Keratinocyte (primary cell): ENCODE measurements around the gene PRKD2. TPM values are rescaled to one million over a fixed set of nuclear protein-coding genes. Genes with fewer than 3 reads are reported as not detected.

Source experiments
- DNase-seq: peaks from one replicate; pipeline ENCODE4 v3.0.0-alpha.2; 2011; ENCODE audit warnings: low read depth, missing footprints, low spot score
- FAIRE-seq: peaks from 2 replicates; lab custom pipeline; 2011; peaks lifted over from hg19 to GRCh38; lab: Jason Lieb, UNC
- H2AFZ ChIP-seq: 2 replicates; pipeline ENCODE4 v1.6.0; 2012; ENCODE audit warnings: low read length, control low read depth, inconsistent platforms; ENCODE audit not compliant: control insufficient read depth
- H3K27ac ChIP-seq: 2 replicates; pipeline ENCODE4 v1.5.1; 2011; ENCODE audit warnings: low read length; ENCODE audit not compliant: control insufficient read depth, insufficient read depth
- H3K27me3 ChIP-seq: 3 replicates; pipeline ENCODE4 v1.6.0; 2011; ENCODE audit warnings: low read length; ENCODE audit not compliant: control insufficient read depth, insufficient read depth; ENCODE audit errors: extremely low read depth
- H3K36me3 ChIP-seq, 2 experiments: 2 replicates in 1 of 2; 3 replicates in 1 of 2; pipeline ENCODE4 v1.5.1; 2011; ENCODE audit warnings: low read length in 2 of 2, mild to moderate bottlenecking in 1 of 2; ENCODE audit not compliant: control insufficient read depth in 2 of 2, insufficient read depth in 2 of 2; ENCODE audit errors: extremely low read depth in 1 of 2
- H3K4me1 ChIP-seq: 3 replicates; pipeline ENCODE4 v1.5.1; 2011; ENCODE audit warnings: low read length; ENCODE audit not compliant: control insufficient read depth, insufficient read depth; ENCODE audit errors: extremely low read depth
- H3K4me2 ChIP-seq: 3 replicates; pipeline ENCODE4 v1.6.0; 2011; ENCODE audit warnings: low read depth, low read length; ENCODE audit not compliant: control insufficient read depth, insufficient read depth; ENCODE audit errors: extremely low read depth
- H3K4me3 ChIP-seq, 3 experiments: fragments of 200-600 bp in 1 of 3; sonication (generic) in 1 of 3; 2 replicates in 2 of 3; 3 replicates in 1 of 3; pipeline ENCODE4 v1.5.1; 2011 to 2016; ENCODE audit warnings: low read length in 3 of 3, mild to moderate bottlenecking in 3 of 3, control low read depth in 2 of 3, inconsistent platforms in 1 of 3, low read depth in 1 of 3, mixed read lengths in 1 of 3, mixed run types in 1 of 3, moderate library complexity in 1 of 3; ENCODE audit not compliant: control insufficient read depth in 2 of 3, insufficient read depth in 2 of 3; ENCODE audit errors: extremely low read depth in 1 of 3
- H3K79me2 ChIP-seq: 2 replicates; pipeline ENCODE4 v1.6.0; 2012; ENCODE audit warnings: low read length; ENCODE audit not compliant: control insufficient read depth, insufficient read depth
- H3K9ac ChIP-seq: 3 replicates; pipeline ENCODE4 v1.6.0; 2011; ENCODE audit warnings: low read length; ENCODE audit not compliant: control insufficient read depth, insufficient read depth; ENCODE audit errors: extremely low read depth
- H3K9me1 ChIP-seq: 3 replicates; pipeline ENCODE4 v1.6.0; 2011; ENCODE audit warnings: low read length; ENCODE audit not compliant: control insufficient read depth, insufficient read depth; ENCODE audit errors: extremely low read depth
- H3K9me3 ChIP-seq: 2 replicates; pipeline ENCODE4 v1.5.1; 2012; ENCODE audit warnings: low read depth, low read length; ENCODE audit not compliant: control insufficient read depth
- H4K20me1 ChIP-seq: 3 replicates; pipeline ENCODE4 v1.6.0; 2011; ENCODE audit warnings: low read length; ENCODE audit not compliant: control insufficient read depth, insufficient read depth; ENCODE audit errors: extremely low read depth
- CTCF ChIP-seq, 3 experiments: IDR thresholded peaks in 1 of 3; conservative IDR thresholded peaks in 1 of 3; optimal IDR thresholded peaks in 1 of 3; 2 replicates in 2 of 3; 3 replicates in 1 of 3; pipeline versions ENCODE3 to v1.5.1; 2011; ENCODE audit warnings: low read length in 3 of 3, mild to moderate bottlenecking in 3 of 3, moderate library complexity in 2 of 3, control low read depth in 1 of 3, inconsistent platforms in 1 of 3; ENCODE audit not compliant: insufficient read depth in 2 of 3; ENCODE audit errors: extremely low read depth in 1 of 3
- EZH2 ChIP-seq: IDR thresholded peaks from one replicate; pipeline ENCODE4 v1.6.1; 2012; ENCODE audit warnings: inconsistent platforms, mild to moderate bottlenecking, low read length, moderate library complexity
- dilution Hi-C: fragments of 300-500 bp; cut with MboI; formaldehyde crosslinking; loops from one replicate; pipeline ENCODE4 v1.7.0; 2020; ENCODE audit warnings: low sequenced_read_pairs; ENCODE audit not compliant: extremely low pct_ligation_motif_present
- polyA plus RNA-seq, 5 experiments: library from polyadenylated mRNA; depleted of rRNA in 3 of 5; stranded (reverse) in 3 of 5; stranded (forward) in 1 of 5; unstranded in 1 of 5; fragments of >200 nt; gene quantifications; 1 replicate in 1 of 5; 2 replicates in 3 of 5; 3 replicates in 1 of 5; pipeline versions ENCODE4 v1.2.1 to v1.2.3, GENCODE V29; 2011 to 2012; ENCODE audit warnings: missing spikeins in 2 of 5, low read depth in 1 of 5, low replicate concordance in 1 of 5

PRKD2 gene
- polyA plus RNA-seq, 1 donor (not counting 4 experiments of a cell fraction or from before 2014, with no cell fraction given) = 9.9 TPM

DNA sequence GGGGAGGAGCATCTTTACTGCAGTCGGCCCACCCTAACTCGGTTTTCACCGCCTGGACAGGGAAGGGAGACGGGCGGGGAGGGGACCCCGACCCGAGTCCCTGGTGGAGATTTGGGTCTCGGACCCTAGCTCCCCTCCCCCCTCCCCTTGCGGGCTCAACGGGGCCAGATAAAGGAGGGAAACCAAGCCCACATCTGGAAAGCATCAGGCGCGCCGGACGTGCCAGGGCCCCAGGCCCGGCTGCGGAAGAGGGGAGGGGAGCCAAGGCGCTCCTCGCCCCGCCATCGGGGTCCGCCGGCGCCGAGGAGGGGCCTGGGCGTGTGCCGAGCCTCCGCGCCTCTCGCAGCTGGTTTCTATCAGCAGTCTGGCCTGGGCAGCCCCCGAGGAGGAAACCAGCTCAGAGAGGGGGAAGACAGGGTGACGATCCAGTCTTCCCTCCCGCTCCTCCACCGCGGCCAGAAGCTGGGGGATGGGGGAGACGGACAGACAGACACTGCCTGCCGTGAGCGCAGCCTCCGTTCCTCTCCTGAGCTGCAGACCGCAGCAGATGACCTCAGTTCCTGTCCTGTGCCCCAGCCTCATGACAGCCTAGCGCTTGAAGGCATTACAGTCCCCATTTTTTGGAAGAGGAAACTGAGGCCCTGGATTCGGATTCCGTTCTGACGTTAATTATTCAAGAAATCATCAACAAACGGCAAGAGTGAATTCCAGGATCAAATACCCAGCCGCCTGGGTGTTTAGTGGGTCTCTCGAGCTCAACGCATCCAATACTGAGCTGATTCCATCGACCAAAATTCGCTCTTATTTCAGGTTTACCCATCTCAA, 77.3 kb downstream of the PRKD2 start:
- no peaks in the 10 kb centered on the region for H3K79me2 ChIP-seq

GRCh38 chr19:46637224-46637623, 79.7 kb downstream of the PRKD2 start:
- Histone ChIP-seq H3K27me3 (peaks cover 69% of the 10 kb centered on the region), H3K9ac (no peak overlapping the region), H3K4me1 (peaks cover 24% of the 10 kb centered on the region), H2AFZ (no peak overlapping the region), H3K9me3 (no peaks in the 10 kb centered on the region), H3K27ac (no peak overlapping the region), H3K4me3 (no peak overlapping the region), H4K20me1 (no peaks in the 10 kb centered on the region), H3K4me2 (no peak overlapping the region), H3K36me3 (no peaks in the 10 kb centered on the region), H3K79me2 (no peaks in the 10 kb centered on the region), H3K9me1 (no peaks in the 10 kb centered on the region)
- no peak for TF ChIP-seq EZH2
- no peak for TF ChIP-seq CTCF (optimal IDR thresholded peaks at IDR 0.05 in 1 of 3, IDR thresholded peaks at IDR 0.05 in 1 of 3, conservative IDR thresholded peaks at IDR 0.05 in 1 of 3; ENCODE audit: extremely low read depth in 1 of 3, insufficient read depth in 2 of 3, low read length in 3 of 3)
- no peak for DNase-seq
- dilution Hi-C loops = no loop called here
- FAIRE-seq = no peak

More for the DNA sequence above, 77.3 kb downstream of the PRKD2 start:
- H3K27me3 ChIP-seq = peaks cover 57% of the 10 kb centered on the region
- H3K4me3 ChIP-seq = peak overlapping the region; percentile 35 to 78 (median 42)
- H3K27ac ChIP-seq = no peak overlapping the region
- no peaks in the 10 kb centered on the region for H3K9me3 ChIP-seq
- DNase-seq = no peak
- peak overlapping the region; percentile 59 for H2AFZ ChIP-seq
- no peaks in the 10 kb centered on the region for H3K9me1 ChIP-seq
- dilution Hi-C loops = no loop called here
- no peaks in the 10 kb centered on the region for H3K36me3 ChIP-seq
- H3K9ac ChIP-seq = no peak overlapping the region
- no peaks in the 10 kb centered on the region for H4K20me1 ChIP-seq
- no peak for FAIRE-seq
- no peak for TF ChIP-seq EZH2
- no peak for TF ChIP-seq CTCF (optimal IDR thresholded peaks at IDR 0.05 in 1 of 3, IDR thresholded peaks at IDR 0.05 in 1 of 3, conservative IDR thresholded peaks at IDR 0.05 in 1 of 3; ENCODE audit: extremely low read depth in 1 of 3, insufficient read depth in 2 of 3, low read length in 3 of 3)
- peak overlapping the region; percentile 91 for H3K4me2 ChIP-seq
- H3K4me1 ChIP-seq = peaks cover 18% of the 10 kb centered on the region
